ENCODE results near the gene ABL1.

The ABL1 gene

GRCh38 chr9:130890870-130891687, 56.0 kb downstream of the ABL1 start:
- DNase-seq (ENCODE audit: low read depth in 2 of 2) = no peak

DNA sequence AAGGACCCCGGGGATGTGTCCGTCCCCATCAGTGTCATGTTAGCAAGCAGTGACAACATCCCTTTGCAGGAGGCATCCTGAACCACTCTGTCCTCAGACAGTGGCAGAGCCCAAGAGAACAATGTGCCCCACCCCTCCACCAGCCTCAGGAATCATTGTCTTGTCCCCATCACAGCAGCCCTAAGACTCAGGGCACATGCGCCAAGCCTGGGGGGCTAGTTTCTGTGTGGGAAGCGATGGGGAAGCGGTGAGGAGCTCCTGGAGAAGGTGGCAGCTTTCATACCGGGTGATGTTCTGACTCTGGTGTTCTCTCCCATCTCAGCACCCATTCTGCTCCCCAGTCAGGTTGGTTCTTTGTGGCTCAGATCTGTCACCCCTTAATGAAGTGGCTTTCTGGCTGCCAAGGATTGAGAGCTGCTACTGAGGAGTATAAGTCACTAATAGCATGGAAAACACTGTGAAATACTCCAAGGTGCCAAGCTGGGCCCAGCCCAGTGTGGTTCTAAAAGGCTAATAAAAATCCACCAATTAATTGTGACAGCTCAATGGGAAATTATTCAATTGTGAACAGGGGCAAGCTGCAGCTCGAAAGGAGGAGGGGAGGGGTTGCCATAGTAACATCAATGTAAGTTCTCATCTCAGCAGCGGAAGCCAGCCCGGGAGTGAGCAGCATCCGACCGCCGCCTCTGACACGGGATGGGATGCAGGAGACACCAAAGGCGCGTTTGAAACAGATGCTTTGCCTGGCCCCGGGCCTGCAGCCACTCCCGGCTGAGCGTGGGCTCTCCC, 56.8 kb downstream of the ABL1 start:
- no peak for DNase-seq (ENCODE audit: low read depth in 2 of 2)

- DNase-seq (ENCODE audit: low read depth in 2 of 2) = no peak
Observed at GRCh38 chr9:130892477-130893304, 57.6 kb downstream of the ABL1 start.

GRCh38 chr9:130893341-130894101, 58.5 kb downstream of the ABL1 start:
- no peak for DNase-seq (ENCODE audit: low read depth in 2 of 2)

DNA sequence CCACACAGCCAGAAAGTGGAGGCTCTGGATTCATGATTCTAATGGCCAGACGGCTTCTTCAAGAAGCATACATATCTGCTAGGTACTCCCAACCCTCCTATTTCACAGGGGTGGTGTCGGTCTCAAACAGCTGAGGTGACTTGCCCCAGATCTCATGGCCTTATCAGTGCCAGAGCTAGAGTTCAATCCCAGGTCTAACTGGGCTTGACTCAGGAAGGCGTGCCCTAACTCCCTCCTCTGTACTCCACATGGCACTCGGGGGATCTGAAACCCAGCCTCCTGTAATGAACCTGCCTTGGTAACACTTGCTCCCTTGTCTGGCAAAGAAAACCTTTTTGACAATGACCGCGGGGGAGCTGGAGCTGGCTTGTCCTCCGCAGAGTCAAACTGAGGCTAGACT, 59.5 kb downstream of the ABL1 start:
- no peak for DNase-seq (ENCODE audit: low read depth in 2 of 2)

DNA sequence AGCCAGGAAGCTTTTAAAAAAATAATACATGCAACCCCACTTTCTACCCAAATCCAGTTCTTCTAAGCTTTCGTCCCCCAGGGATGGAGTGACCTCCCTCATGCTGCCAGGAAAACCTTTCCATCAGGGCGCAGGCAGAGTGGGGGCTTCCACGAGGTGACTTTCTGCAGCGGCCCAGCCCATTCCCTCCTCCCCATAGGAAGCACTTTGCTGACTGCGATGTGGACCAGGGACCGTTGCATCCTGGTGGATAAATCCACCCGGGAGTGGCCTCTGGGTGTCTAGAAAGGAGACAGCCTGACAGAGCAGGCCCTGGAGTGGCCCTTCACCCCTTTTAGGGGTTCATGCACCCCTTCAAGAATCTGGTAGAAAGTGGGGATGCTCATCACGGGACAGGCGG, 60.0 kb downstream of the ABL1 start:
- no peak for DNase-seq (ENCODE audit: low read depth in 2 of 2)

DNA sequence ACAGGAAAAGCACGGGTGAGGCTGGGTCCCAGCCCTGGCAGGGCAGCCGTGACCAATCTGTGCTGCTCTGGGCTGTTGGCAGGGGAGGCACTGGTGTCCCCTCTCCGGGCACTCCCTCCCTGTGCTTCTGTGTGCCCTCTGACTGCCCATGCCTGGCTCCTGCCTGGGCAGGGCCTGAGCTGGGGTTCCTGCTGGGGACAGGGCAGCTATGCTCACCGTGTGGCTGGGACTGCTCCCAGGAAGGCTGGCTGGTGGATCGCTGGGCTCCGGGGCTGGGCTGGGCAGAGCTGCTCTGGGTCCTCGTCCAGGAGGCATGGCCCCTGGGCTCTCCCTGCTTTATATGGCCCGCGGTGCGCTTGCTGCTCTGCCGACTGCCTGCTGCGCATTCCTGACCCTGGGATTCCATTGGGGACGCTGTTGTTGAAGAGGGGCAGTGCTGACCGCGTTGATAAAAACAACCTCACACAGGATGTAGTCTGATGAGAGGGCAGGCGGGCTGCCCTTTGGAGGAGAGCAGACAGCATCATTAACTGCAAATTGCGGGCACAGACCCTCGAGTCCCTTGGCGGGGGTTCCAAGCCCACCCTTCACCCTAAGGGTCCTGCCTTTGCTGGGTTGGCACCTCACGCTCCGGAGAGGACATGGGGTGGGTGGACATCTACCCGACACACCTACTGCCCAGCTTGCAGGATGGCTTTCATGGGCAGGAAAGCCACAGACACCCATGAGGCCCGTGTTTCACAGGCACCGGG, 60.6 kb downstream of the ABL1 start:
- no peak for DNase-seq (ENCODE audit: low read depth in 2 of 2)

DNA sequence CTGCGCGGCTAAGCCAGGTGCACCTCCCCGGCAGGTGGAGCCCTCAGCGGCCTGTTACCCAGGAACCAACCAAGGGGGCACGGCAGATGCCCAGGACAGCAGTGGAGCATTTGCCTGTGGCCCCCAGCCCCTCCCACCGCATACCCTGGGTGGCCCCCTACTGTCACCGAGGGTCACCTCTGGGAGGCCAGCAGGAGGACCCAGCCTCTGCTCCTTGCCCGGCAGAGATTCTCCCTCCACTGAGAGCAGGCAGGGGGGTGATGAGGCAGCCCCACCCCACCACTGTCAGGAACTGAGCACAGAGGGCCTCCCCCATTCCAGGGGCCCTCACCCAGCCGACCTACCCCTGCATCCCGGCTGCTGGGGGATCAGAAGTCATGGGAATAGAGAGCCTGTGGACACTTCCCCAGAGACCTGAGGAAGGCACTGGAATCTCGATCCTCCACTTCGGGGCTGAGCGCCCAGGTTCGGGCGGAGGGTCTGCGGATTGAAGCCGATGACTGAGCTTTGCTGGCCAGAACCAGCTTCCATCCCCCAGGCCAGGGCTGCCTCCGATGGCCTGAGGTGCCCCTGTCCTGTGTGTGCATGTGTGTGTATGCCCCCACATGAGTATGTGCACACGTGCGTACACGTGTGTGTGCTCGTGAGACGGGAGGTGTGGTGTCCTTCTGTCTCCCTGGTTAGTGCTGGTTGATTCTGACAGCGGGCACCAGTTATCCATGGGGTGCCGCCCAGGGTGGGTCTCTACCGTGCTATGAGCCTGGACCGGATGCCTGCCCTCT, 61.4 kb downstream of the ABL1 start, which contains the start of gene QRFP:
QRFP (minus strand) TSS at position 580 of the 782 bp plus-strand sequence. CDS start 2,974 bp downstream, outside the sequence.
- DNase-seq (ENCODE audit: low read depth in 2 of 2) = no peak

DNA sequence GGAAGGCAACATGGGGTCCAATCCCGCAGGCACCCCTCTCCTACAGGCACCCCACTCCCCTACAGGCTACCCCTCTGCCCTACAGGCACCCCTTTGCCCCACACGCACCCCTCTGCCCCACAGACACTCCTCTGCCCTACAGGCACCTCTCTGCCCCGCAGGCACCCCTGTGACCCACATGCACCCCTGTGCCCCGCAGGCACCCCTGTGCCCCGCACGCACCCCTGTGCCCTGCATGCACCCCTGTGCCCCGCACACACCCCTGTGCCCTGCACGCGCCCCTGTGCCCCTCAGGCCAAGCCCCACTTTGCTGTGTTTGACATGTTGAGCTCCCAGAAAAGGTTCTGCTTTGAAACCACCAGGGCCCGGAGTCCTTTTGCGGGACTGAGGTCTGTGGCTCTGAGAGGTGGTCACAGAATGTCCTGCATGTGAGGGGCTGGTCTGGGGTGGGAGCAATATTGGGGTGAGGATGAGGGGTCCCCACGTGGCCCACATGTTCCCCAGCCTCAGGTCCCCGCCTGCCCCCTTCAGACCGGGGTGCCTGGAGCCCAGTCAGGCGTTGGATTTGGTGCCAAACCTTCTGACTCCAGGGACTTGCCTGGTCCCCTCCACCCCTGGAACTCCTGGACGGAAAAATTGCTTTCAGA, 62.2 kb downstream of the ABL1 start:
- no peak for DNase-seq (ENCODE audit: low read depth in 2 of 2)

GRCh38 chr9:130897848-130898551, 62.9 kb downstream of the ABL1 start:
- no peak for DNase-seq (ENCODE audit: low read depth in 2 of 2)

- no peak for DNase-seq (ENCODE audit: low read depth in 2 of 2)
Observed at GRCh38 chr9:130898552-130898852, 63.4 kb downstream of the ABL1 start.

GRCh38 chr9:130899051-130899748, 64.1 kb downstream of the ABL1 start:
- DNase-seq (ENCODE audit: low read depth in 2 of 2) = no peak

DNA sequence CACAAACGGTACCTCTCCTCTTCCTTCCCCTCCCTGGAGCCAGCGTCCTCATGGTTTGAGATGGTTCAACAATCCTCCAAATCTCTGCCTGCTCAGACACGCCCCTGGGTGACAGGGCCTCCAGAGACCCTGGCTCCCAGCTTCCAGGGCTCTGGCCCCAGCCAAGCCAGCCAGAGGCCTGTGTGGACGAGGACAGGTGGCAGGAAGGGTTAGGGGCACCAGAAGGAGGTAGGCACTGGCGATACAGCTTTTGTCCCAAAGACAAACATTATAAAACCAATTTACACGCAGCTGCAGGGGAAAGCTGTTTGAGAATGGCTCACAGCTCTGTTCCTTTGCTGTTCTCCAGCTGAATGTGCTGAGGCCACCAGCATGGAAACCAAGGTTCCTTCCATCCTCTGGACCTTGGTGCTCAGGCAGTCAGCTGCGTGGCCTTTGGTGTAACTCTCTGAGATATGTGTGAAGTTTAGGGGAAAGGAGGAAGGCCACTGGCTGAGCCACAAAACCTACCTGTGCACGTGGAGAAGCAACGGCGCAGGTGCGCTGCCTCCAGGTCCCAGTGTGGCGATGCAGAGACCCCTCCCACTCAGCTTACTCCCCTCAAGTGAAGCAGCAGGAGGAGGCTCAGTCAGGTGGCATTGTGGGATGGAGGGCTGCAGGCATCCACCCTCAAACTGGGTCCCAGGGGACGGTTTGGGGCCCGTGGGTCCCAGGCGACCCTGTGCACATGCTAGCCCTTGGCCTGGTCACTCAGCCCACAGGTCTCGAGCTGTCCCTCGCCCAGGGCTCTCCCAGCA, 65.8 kb downstream of the ABL1 start:
- DNase-seq (ENCODE audit: low read depth in 2 of 2) = no peak

- DNase-seq (ENCODE audit: low read depth in 2 of 2) = no peak
Observed at GRCh38 chr9:130901498-130902203, 66.6 kb downstream of the ABL1 start.

DNA sequence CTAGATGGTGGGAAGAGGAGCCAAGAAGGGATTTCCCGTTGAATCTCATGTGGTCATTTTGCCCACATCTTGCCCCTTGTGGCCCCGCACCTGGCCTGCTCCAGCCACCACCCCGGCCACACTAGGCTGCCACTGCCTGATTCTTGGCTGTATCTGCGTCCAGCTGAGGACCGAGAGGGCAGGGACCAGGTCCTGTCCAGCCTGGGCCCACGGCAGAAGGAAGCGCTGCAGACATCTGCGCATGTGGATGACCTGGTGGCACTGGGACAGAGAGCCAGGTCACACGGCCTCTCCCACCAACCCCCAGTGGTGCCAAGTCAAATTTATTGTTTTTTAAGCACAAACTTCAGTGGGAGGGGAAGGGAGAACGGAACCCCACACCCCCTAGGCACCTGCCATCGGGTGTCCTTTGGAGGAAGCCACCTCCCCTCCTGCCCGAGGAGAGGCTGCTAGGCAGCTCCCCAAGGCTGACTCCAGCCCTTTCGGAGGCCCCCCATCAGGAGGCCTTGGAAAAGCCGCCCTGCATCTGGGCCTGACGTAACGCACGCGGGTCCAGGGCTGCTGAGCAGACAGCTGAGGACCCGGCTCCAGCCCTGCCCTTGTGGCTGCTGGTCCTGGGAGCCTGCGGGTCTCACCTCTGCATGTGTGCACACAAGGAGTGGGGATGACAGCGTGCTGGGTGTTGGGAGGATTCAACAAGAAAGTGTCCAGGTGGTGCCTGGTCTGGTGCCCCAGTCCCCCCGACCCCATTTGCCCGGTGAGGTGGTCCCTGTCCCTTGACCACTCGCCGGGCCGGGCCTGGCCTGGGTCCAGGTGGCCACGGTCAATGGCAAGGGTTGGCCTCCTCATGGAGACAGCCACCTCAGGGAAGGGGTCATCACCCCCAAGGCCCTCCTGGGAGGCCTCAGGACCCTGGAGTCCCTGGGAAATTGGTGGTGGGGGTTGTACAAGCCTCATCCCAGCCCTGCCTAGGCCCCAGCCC, 67.4 kb downstream of the ABL1 start:
- DNase-seq (ENCODE audit: low read depth in 2 of 2) = no peak
